OCI-LY7 (cell line): ENCODE data around the gene JPH2. TPM values are rescaled to one million over a fixed set of nuclear protein-coding genes. Genes with fewer than 3 reads are reported as not detected.

Source experiments
- BruUV-seq: library from RNA; stranded (reverse); fragments of 400-500 nt; replicated peaks from 2 replicates; lab custom pipeline; 2021; lab: Mats Ljungman, UMichigan
- CTCF ChIA-PET: fragments of 300-600 bp; sonication (Branson Sonifier 250); formaldehyde crosslinking; loops from one replicate; lab custom pipeline; 2022; ENCODE audit warnings: antibody characterized with exemption; ENCODE audit not compliant: unreplicated experiment; lab: Charles Lee
- POLR2A ChIA-PET: fragments of 300-600 bp; sonication (Branson Sonifier 250); formaldehyde crosslinking; loops from one replicate; lab custom pipeline; 2022; ENCODE audit warnings: antibody characterized with exemption; lab: Charles Lee
- DNase-seq: peaks from one replicate; pipeline ENCODE4 v3.0.0-alpha.2; 2015; ENCODE audit warnings: low spot score
- H2AFZ ChIP-seq: fragments of 200-600 bp; sonication (generic), shearing (Covaris generic); 2 replicates; pipeline ENCODE4 v1.6.1; 2014; ENCODE audit warnings: mild to moderate bottlenecking, antibody characterized with exemption, low read length, moderate library complexity
- H3K27ac ChIP-seq: fragments of 200-600 bp; sonication (generic); 2 replicates; pipeline ENCODE4 v1.5.1; 2014; ENCODE audit warnings: mixed run types, low read depth, mild to moderate bottlenecking, moderate library complexity, low read length, inconsistent platforms; ENCODE audit not compliant: poor library complexity, severe bottlenecking
- H3K36me3 ChIP-seq: fragments of 200-600 bp; sonication (generic); 2 replicates; pipeline ENCODE4 v1.6.1; 2014; ENCODE audit warnings: mild to moderate bottlenecking, antibody characterized with exemption, low read length, moderate library complexity, mixed read lengths; ENCODE audit not compliant: insufficient read depth
- H3K4me1 ChIP-seq: fragments of 200-600 bp; sonication (generic); 2 replicates; pipeline ENCODE4 v1.5.1; 2014; ENCODE audit warnings: mild to moderate bottlenecking, low read length; ENCODE audit not compliant: insufficient read depth, poor library complexity, severe bottlenecking
- H3K4me2 ChIP-seq: fragments of 200-600 bp; sonication (generic); 2 replicates; pipeline ENCODE4 v1.6.1; 2014; ENCODE audit warnings: mild to moderate bottlenecking, low read length
- H3K4me3 ChIP-seq: fragments of 200-600 bp; sonication (generic); 2 replicates; pipeline ENCODE4 v1.5.1; 2014; ENCODE audit warnings: mild to moderate bottlenecking, low read depth, low read length; ENCODE audit not compliant: poor library complexity, severe bottlenecking
- H3K79me2 ChIP-seq: fragments of 200-600 bp; sonication (generic); 2 replicates; pipeline ENCODE4 v1.6.1; 2016; ENCODE audit warnings: low read depth, mild to moderate bottlenecking, low read length, moderate library complexity, mixed read lengths; ENCODE audit not compliant: insufficient read depth
- H3K9me2 ChIP-seq: fragments of 200-600 bp; sonication (generic); 2 replicates; pipeline ENCODE4 v1.6.1; 2016; ENCODE audit warnings: mild to moderate bottlenecking, low read length, mixed read lengths; ENCODE audit not compliant: insufficient read depth
- H3K9me3 ChIP-seq: fragments of 200-600 bp; sonication (generic); 2 replicates; pipeline ENCODE4 v1.6.1; 2014; ENCODE audit warnings: mild to moderate bottlenecking, mixed run types, low read length, mixed read lengths
- H4K20me1 ChIP-seq: fragments of 200-600 bp; sonication (generic); 2 replicates; pipeline ENCODE4 v1.6.1; 2014; ENCODE audit warnings: mild to moderate bottlenecking, antibody characterized with exemption, low read length, moderate library complexity, mixed read lengths; ENCODE audit not compliant: insufficient read depth
- EZH2phosphoT487 ChIP-seq: fragments of 200-600 bp; sonication (generic); IDR thresholded peaks from 2 replicates; pipeline ENCODE4 v1.6.1; 2018; ENCODE audit warnings: low read depth, borderline replicate concordance, mild to moderate bottlenecking, mixed run types, antibody characterized with exemption, low read length, moderate library complexity, mixed read lengths
- intact Hi-C: fragments of 100-400 bp; cut with micrococcal nuclease; formaldehyde crosslinking; loops from one replicate; pipeline ENCODE4 v1.10.0; 2022; ENCODE audit not compliant: unreplicated experiment
- total RNA-seq, 2 experiments: library from RNA; depleted of rRNA in 1 of 2; stranded (reverse); fragments of >200 nt in 1 of 2; shearing (Covaris generic) in 1 of 2; gene quantifications; 2 replicates each; pipeline ENCODE4 v1.2.3, GENCODE V29; 2014 to 2022
- TF ChIP-seq, protein P1 (sequence below): fragments of 200-600 bp; sonication (generic); conservative IDR thresholded peaks from 2 replicates; pipeline ENCODE4 v1.5.1; 2014; ENCODE audit warnings: mild to moderate bottlenecking, antibody characterized with exemption, low read length, moderate library complexity, mixed read lengths

JPH2 gene
- total RNA-seq, 2 experiments from 2014 or later = not detected

DNA sequence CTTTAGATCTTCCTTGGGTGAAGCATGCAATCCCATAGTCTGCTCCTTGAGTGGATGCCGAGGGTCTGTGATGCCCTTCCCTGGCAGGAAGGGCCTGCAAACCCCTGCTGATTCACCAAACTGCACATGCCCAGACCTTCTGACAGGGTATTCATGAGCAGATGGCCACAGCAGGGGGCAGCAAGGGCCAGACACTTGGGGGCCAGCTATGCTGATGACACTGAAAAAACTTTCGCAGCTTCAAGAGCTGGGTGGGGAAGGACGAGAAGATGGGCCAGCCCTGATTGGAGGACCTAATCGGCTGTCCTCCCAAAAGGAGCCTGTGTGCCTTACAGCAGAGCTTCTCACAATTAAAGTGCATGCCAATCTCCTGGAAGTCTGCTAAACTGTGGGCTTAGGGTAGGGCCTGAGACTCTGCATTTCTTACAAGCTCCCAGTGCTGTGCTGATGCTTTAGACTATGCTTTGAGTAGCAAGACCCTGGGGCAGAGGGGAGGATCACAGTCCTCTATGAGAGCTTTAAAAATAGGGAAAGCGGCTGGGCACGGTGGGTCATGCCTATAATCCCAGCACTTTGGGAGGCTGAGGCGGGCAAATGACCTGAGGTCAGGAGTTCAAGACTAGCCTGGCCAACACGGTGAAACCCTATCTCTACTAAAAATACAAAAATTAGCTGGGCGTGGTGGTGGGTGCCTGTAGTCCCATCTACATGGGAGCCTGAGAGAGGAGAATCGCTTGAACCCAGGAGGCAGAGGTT is 44.9 kb upstream of the JPH2 start:
- H3K9me2 ChIP-seq = no peaks in the 10 kb centered on the region
- BruUV-seq = no TSS peak
- intact Hi-C loops = no loop called here
- no peaks in the 10 kb centered on the region for H3K9me3 ChIP-seq
- H3K4me2 ChIP-seq = no peak overlapping the region
- CTCF ChIA-PET = no interaction called here
- H4K20me1 ChIP-seq = no peaks in the 10 kb centered on the region
- H3K4me3 ChIP-seq = no peak overlapping the region
- no peak overlapping the region for H3K27ac ChIP-seq
- no peaks in the 10 kb centered on the region for H3K4me1 ChIP-seq
- H2AFZ ChIP-seq = no peak overlapping the region
- H3K36me3 ChIP-seq = no peaks in the 10 kb centered on the region
- DNase-seq = no peak
- no peak for TF ChIP-seq EZH2phosphoT487
- TF ChIP-seq, protein P1, sequence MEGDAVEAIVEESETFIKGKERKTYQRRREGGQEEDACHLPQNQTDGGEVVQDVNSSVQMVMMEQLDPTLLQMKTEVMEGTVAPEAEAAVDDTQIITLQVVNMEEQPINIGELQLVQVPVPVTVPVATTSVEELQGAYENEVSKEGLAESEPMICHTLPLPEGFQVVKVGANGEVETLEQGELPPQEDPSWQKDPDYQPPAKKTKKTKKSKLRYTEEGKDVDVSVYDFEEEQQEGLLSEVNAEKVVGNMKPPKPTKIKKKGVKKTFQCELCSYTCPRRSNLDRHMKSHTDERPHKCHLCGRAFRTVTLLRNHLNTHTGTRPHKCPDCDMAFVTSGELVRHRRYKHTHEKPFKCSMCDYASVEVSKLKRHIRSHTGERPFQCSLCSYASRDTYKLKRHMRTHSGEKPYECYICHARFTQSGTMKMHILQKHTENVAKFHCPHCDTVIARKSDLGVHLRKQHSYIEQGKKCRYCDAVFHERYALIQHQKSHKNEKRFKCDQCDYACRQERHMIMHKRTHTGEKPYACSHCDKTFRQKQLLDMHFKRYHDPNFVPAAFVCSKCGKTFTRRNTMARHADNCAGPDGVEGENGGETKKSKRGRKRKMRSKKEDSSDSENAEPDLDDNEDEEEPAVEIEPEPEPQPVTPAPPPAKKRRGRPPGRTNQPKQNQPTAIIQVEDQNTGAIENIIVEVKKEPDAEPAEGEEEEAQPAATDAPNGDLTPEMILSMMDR = no peak
- POLR2A ChIA-PET = interaction anchor here (0.6 kb wide), 2 partner anchors 283 to 313 kb away, joined by 3 to 4 read pairs; no protein-coding TSS in a partner anchor
- no peaks in the 10 kb centered on the region for H3K79me2 ChIP-seq

DNA sequence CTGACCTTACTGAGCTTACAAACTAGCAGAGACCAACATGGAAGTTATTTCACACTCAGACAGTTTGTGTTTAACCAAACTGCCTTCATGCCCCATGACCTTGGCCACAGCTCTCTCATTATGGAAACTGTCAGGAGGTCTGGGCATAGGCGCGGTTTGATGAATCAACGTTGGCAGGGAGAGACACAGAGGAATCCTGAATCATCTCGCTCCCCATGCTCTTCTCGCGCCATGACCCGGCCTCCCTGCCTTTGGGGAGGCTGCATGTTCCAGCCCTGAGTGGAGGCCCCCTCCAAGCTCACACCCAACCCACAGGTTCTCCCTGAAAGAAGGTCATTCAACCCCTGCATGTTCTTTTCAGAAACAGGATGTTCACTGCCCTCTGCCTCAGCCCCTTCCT is 44.2 kb upstream of the JPH2 start:
- TF ChIP-seq, protein P1 = no peak
- no peak for TF ChIP-seq EZH2phosphoT487
- Histone ChIP-seq H3K9me3 (no peaks in the 10 kb centered on the region), H3K9me2 (no peaks in the 10 kb centered on the region), H3K27ac (no peak overlapping the region), H3K36me3 (no peaks in the 10 kb centered on the region), H3K4me1 (no peaks in the 10 kb centered on the region), H2AFZ (no peak overlapping the region), H3K79me2 (no peaks in the 10 kb centered on the region), H3K4me2 (no peak overlapping the region), H3K4me3 (no peak overlapping the region), H4K20me1 (no peaks in the 10 kb centered on the region)
- DNase-seq = no peak
- ChIA-PET POLR2A (interaction anchor here (0.6 kb wide), 2 partner anchors 284 to 314 kb away, joined by 3 to 4 read pairs; no protein-coding TSS in a partner anchor), CTCF (no interaction called here)
- intact Hi-C loops = no loop called here
- no TSS peak for BruUV-seq
